ENCODE measurements around the gene MRPS23. TPM values are rescaled to one million over a fixed set of nuclear protein-coding genes. Genes with fewer than 3 reads are reported as not detected.

Gene MRPS23
- total and polyA plus RNA-seq, 2 of the 13 experiments (the other 11 are each of a cell fraction or from before 2014, with no cell fraction given): 63.2 to 181 TPM

DNA sequence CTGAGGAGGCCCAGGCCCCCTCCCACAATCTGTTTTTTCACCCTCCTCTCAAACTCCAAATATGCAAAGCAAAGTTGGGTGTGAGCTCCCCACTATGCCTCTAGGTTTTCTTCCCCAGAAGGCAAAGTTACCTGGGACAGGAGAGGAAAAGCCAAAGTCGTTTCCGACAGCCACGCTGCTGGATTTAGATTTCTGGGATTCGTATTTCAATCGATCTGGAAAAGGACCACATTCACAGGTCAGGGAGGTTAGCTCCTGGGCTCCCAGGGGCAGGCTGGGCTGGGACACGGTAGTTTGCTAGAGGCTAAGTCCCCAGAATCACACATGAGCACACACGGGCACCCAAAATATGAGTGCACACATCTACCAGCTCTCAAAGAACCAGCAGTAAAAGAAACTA lies 21.3 kb upstream of the MRPS23 start:
- H3K27me3 ChIP-seq (ENCODE audit: control insufficient read depth in 1 of 2, insufficient read depth in 2 of 2, low read length in 2 of 2): no peaks in the 10 kb centered on the region
- TF ChIP-seq GLI4 (CRISPR knock-in tag; IDR thresholded peaks at IDR 0.05; ENCODE audit: borderline replicate concordance) (0 out of 2 replicates have a peak, but pooled peaks have one; percentile 5), ZNF552 (CRISPR knock-in tag; IDR thresholded peaks at IDR 0.05; ENCODE audit: borderline replicate concordance) (no peak)
- intact Hi-C loops (cut with micrococcal nuclease; ENCODE audit: unreplicated experiment): no loop called here
- no peak overlapping the region for H3K4me3 ChIP-seq (replicated peaks in 1 of 3; ENCODE audit: insufficient read depth in 1 of 3, low read depth in 2 of 3, low read length in 3 of 3)
- in situ Hi-C loops (cut with HindIII; ENCODE audit: extremely low pct_ligation_motif_present, low pct_unique_long_range_greater_than_20kb): no loop called here
- no peaks in the 10 kb centered on the region for H3K79me2 ChIP-seq (ENCODE audit: insufficient read depth, low read length)
- BruUV-seq (replicated peaks): no TSS peak
- FAIRE-seq: no peak
- H3K4me2 ChIP-seq (ENCODE audit: low read depth, low read length): no peak overlapping the region
- no peak overlapping the region for H3K27ac ChIP-seq (ENCODE audit: extremely low read length, insufficient read depth, low read length)
- no peaks in the 10 kb centered on the region for H3K9me3 ChIP-seq (ENCODE audit: low read length)
- H3K4me1 ChIP-seq (ENCODE audit: insufficient read depth, low read length): peaks cover 61% of the 10 kb centered on the region
- ChIA-PET CTCF (ENCODE audit: low intra/inter-chr PET ratio, low total read pairs) (no interaction called here), POLR2A (interaction anchor here (2.3 to 4.7 kb wide), 3 partner anchors 8 to 21 kb away, joined by 7 to 32 read pairs (median 20); partner anchors contain the start of gene MRPS23)
- 99% methylated on average over 7 of the region's 7 CpGs for WGBS (ENCODE audit: low lambda C conversion rate)
- H3K9ac ChIP-seq (ENCODE audit: insufficient read depth, low read depth, low read length): no peak overlapping the region
- no peak overlapping the region for H2AFZ ChIP-seq (ENCODE audit: low read length)
- H4K20me1 ChIP-seq (ENCODE audit: insufficient read depth, low read length): no peaks in the 10 kb centered on the region
- DNase-seq (ENCODE audit: low spot score): no peak
- no peak for ATAC-seq
- H3K36me3 ChIP-seq (replicated peaks in 1 of 2; ENCODE audit: control insufficient read depth in 1 of 2, insufficient read depth in 2 of 2, low read length in 2 of 2): peaks cover 0 to 7% of the 10 kb centered on the region in 2 experiments; a peak in 1 of 5 replicates

GRCh38 chr17:57870283-57870635 lies 20.4 kb upstream of the MRPS23 start:
- FAIRE-seq (no peak), ATAC-seq (no peak), DNase-seq (ENCODE audit: low spot score) (no peak)
- Histone ChIP-seq H3K9ac (ENCODE audit: insufficient read depth, low read depth, low read length) (no peak overlapping the region), H3K79me2 (ENCODE audit: insufficient read depth, low read length) (no peaks in the 10 kb centered on the region), H3K4me2 (ENCODE audit: low read depth, low read length) (no peak overlapping the region), H3K27ac (ENCODE audit: extremely low read length, insufficient read depth, low read length) (no peak overlapping the region), H3K27me3 (ENCODE audit: control insufficient read depth in 1 of 2, insufficient read depth in 2 of 2, low read length in 2 of 2) (no peaks in the 10 kb centered on the region), H3K4me3 (replicated peaks in 1 of 3; ENCODE audit: insufficient read depth in 1 of 3, low read depth in 2 of 3, low read length in 3 of 3) (no peak overlapping the region), H3K36me3 (replicated peaks in 1 of 2; ENCODE audit: control insufficient read depth in 1 of 2, insufficient read depth in 2 of 2, low read length in 2 of 2) (peaks cover 0 to 7% of the 10 kb centered on the region in 2 experiments; a peak in 1 of 5 replicates), H3K9me3 (ENCODE audit: low read length) (no peaks in the 10 kb centered on the region), H2AFZ (ENCODE audit: low read length) (no peak overlapping the region), H3K4me1 (ENCODE audit: insufficient read depth, low read length) (peaks cover 52% of the 10 kb centered on the region), H4K20me1 (ENCODE audit: insufficient read depth, low read length) (no peaks in the 10 kb centered on the region)
- no TSS peak for BruUV-seq (replicated peaks)
- intact Hi-C loops (cut with micrococcal nuclease; ENCODE audit: unreplicated experiment) (no loop called here), in situ Hi-C loops (cut with HindIII; ENCODE audit: extremely low pct_ligation_motif_present, low pct_unique_long_range_greater_than_20kb) (no loop called here)
- POLR2A ChIA-PET: interaction anchor here (0.9 to 4.7 kb wide), 5 partner anchors 9 to 137 kb away, joined by 3 to 32 read pairs (median 7); partner anchors contain the start of genes MRPS23 and SRSF1
- TF ChIP-seq ZNF382 (CRISPR knock-in tag; IDR thresholded peaks at IDR 0.05; ENCODE audit: borderline replicate concordance) (no peak), ZNF274 (CRISPR knock-in tag; IDR thresholded peaks at IDR 0.05) (0 out of 2 replicates have a peak, but pooled peaks have one; percentile 4), CCDC6 (CRISPR knock-in tag; IDR thresholded peaks at IDR 0.05) (no peak), RFX1 (IDR thresholded peaks at IDR 0.05) (no peak)
- TF ChIP-seq, protein P1, sequence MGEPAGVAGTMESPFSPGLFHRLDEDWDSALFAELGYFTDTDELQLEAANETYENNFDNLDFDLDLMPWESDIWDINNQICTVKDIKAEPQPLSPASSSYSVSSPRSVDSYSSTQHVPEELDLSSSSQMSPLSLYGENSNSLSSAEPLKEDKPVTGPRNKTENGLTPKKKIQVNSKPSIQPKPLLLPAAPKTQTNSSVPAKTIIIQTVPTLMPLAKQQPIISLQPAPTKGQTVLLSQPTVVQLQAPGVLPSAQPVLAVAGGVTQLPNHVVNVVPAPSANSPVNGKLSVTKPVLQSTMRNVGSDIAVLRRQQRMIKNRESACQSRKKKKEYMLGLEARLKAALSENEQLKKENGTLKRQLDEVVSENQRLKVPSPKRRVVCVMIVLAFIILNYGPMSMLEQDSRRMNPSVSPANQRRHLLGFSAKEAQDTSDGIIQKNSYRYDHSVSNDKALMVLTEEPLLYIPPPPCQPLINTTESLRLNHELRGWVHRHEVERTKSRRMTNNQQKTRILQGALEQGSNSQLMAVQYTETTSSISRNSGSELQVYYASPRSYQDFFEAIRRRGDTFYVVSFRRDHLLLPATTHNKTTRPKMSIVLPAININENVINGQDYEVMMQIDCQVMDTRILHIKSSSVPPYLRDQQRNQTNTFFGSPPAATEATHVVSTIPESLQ (CRISPR knock-in tag; conservative IDR thresholded peaks at IDR 0.05): no peak
- CTCF ChIA-PET (ENCODE audit: low intra/inter-chr PET ratio, low total read pairs): no interaction called here

All from HepG2 (cell line).